Measurements from ENCODE around the gene TOP3A.
A peak's percentile ranks its signal among the peaks of the same experiment; 100 is the strongest.

The TOP3A gene

DNA sequence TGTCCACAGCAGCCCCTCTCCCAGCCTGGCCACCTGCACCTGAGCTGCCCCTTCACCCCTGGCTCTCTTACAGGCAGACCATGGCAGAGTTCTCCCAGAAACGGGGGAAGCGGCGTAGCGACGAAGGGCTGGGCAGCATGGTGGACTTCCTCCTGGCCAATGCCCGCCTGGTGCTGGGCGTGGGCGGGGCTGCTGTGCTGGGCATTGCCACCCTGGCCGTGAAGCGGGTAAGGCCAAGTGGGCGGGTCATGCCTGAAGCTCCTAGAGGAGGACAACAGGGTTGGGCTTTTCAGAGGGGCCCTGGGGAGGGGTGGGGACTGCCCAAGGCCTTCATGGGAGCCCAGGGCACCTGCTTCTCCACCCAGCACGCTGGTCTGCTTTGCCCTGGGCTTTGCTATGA, 52.2 kb downstream of the TOP3A start:
- no peak for DNase-seq (ENCODE audit: low read depth)
- H3K4me3 ChIP-seq (ENCODE audit: low read depth, low read length): no peak overlapping the region
- TF ChIP-seq, protein P1, sequence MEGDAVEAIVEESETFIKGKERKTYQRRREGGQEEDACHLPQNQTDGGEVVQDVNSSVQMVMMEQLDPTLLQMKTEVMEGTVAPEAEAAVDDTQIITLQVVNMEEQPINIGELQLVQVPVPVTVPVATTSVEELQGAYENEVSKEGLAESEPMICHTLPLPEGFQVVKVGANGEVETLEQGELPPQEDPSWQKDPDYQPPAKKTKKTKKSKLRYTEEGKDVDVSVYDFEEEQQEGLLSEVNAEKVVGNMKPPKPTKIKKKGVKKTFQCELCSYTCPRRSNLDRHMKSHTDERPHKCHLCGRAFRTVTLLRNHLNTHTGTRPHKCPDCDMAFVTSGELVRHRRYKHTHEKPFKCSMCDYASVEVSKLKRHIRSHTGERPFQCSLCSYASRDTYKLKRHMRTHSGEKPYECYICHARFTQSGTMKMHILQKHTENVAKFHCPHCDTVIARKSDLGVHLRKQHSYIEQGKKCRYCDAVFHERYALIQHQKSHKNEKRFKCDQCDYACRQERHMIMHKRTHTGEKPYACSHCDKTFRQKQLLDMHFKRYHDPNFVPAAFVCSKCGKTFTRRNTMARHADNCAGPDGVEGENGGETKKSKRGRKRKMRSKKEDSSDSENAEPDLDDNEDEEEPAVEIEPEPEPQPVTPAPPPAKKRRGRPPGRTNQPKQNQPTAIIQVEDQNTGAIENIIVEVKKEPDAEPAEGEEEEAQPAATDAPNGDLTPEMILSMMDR (IDR thresholded peaks at IDR 0.05; ENCODE audit: control insufficient read depth, extremely low read depth, insufficient read depth): no peak

- no peak for DNase-seq (ENCODE audit: low read depth)
- H3K4me3 ChIP-seq (ENCODE audit: low read depth, low read length): peak overlapping the region; percentile 92
- TF ChIP-seq, protein P1 (IDR thresholded peaks at IDR 0.05; ENCODE audit: control insufficient read depth, extremely low read depth, insufficient read depth): no peak
Observed at GRCh38 chr17:18262111-18262510, 52.7 kb downstream of the TOP3A start.

DNA sequence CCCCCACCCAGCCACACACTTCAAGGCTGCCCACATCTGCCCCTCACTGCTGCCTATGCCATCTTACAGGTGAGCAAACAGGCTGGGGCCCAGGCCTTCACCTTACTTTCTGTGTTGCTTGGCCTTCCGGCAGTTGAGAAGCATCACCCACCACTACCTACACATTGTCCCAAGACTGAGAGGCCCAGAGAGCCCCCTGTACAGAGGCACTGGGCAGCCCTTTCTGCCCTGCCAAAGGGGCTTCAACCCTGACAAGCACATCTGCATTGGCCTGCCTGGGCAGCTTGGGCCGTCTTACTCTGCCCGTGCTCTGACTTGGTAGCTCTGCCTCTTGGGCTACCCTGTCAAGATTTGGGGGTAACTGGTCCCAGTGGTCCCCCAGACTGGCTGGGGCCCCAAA, 53.1 kb downstream of the TOP3A start:
- DNase-seq (ENCODE audit: low read depth): no peak
- TF ChIP-seq, protein P1 (IDR thresholded peaks at IDR 0.05; ENCODE audit: control insufficient read depth, extremely low read depth, insufficient read depth): no peak
- peak overlapping the region; percentile 92 for H3K4me3 ChIP-seq (ENCODE audit: low read depth, low read length)

DNA sequence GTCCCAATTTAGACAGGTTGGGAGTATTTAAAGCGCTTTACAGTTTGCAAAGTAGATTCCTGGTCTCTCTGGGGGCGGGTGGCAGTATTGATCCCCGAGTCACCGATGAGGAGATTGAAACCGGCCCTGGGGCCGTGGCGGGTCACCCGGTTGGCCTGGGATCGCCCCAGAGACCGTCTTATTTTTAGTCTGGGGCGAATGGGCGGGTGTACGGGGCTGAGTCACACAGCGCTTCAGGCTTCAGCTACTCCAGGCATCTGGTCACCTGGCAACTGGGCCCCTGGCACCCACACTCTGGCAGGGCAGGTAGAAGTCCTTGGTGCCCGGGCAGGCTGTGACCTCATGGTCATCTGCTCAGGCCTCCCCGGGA, 53.7 kb downstream of the TOP3A start:
- no peak for DNase-seq (ENCODE audit: low read depth)
- TF ChIP-seq, protein P1 (IDR thresholded peaks at IDR 0.05; ENCODE audit: control insufficient read depth, extremely low read depth, insufficient read depth): no peak
- peak overlapping the region; percentile 92 for H3K4me3 ChIP-seq (ENCODE audit: low read depth, low read length)

DNA sequence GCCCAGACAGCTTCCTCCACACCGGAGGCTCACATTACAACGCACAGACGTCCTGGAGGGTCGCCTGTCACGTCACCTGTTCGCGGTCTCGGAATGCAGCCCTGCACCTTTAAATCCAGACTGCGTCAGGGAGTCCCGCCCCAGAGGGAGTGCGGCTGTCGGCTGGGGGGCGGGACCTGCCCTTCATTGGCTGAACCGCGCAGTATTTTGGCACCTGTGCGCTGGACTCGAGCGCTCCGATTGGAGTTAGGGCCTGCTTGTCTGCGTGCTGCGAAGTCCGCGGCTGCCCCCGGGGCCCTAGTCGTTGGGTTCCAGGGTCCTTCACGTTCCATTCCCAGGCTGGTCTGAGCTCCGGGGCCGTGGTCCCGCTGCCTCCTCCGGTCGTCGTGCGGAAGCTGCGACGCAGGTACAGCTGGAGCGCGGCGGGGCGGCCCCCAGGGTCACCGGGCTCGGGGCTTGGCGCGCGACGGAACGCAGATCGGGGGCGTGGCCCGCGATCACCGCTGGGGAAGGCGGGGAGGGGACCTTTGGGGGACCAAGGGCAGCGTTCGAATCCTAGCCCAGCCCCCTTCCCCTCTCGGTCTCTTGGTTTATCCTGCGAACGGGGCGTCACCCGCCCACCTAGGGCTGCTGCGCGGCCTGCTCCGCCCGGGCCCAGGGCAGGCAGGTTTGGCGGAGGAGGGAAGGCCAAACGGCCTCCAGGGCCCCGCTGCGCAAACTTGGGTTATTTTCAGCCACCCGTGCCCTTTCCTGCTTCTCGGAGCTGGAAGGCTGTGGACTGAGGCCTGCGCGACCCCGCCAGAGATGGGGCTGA, 54.3 kb downstream of the TOP3A start, which contains the start of gene MIEF2:
Gene MIEF2, plus strand, starts transcription at position 331 of the 814 bp plus-strand sequence. CDS start 2,059 bp downstream, outside the sequence.
- DNase-seq (ENCODE audit: low read depth): peak; percentile 85
- TF ChIP-seq, protein P1 (IDR thresholded peaks at IDR 0.05; ENCODE audit: control insufficient read depth, extremely low read depth, insufficient read depth): no peak
- H3K4me3 ChIP-seq (ENCODE audit: low read depth, low read length): peak within 1 kb of the TSS; percentile 92

GRCh38 chr17:18259621-18260331, 55.0 kb downstream of the TOP3A start:
- DNase-seq (ENCODE audit: low read depth): no peak
- peak overlapping the region; percentile 92 for H3K4me3 ChIP-seq (ENCODE audit: low read depth, low read length)
- TF ChIP-seq, protein P1 (IDR thresholded peaks at IDR 0.05; ENCODE audit: control insufficient read depth, extremely low read depth, insufficient read depth): no peak

All from LNCaP clone FGC (cell line).